ENCODE data around the gene CES4A. TPM values are rescaled to one million over a fixed set of nuclear protein-coding genes. Genes with fewer than 3 reads are reported as not detected.
"Not testable (repeated sequence)": the region's sequence is repeated elsewhere in the genome, so short reads cannot be mapped to it uniquely, and the experiment has no call there.

CES4A gene
- total RNA-seq, 1 experiment from 2014 or later = 5.1 TPM

DNA sequence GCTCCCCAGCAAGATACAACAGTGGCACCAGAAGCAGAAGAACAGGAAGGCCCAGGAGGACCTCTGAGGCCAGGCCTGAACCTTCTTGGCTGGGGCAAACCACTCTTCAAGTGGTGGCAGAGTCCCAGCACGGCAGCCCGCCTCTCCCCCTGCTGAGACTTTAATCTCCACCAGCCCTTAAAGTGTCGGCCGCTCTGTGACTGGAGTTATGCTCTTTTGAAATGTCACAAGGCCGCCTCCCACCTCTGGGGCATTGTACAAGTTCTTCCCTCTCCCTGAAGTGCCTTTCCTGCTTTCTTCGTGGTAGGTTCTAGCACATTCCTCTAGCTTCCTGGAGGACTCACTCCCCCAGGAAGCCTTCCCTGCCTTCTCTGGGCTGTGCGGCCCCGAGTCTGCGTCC lies 15.4 kb upstream of the CES4A start:
- Mint-ChIP-seq H3K4me3 (ENCODE audit: unreplicated experiment) (no peak overlapping the region), H3K9me3 (ENCODE audit: unreplicated experiment) (no peaks in the 10 kb centered on the region), H3K27me3 (ENCODE audit: insufficient read depth, unreplicated experiment) (no peaks in the 10 kb centered on the region), H3K4me1 (ENCODE audit: insufficient read depth, unreplicated experiment) (peaks cover 5% of the 10 kb centered on the region), H3K36me3 (ENCODE audit: insufficient read depth, unreplicated experiment) (no peaks in the 10 kb centered on the region), H3K27ac (ENCODE audit: low read depth, unreplicated experiment) (no peak overlapping the region)
- CTCF ChIA-PET = interaction anchor here (0.6 to 2.0 kb wide), 6 partner anchors 10 to 225 kb away, joined by 3 to 11 read pairs (median 4); partner anchors contain the start of gene CES3
- POLR2A ChIA-PET = interaction anchor here (0.6 kb wide), 1 partner anchor 82 kb away, joined by 3 read pairs; no protein-coding TSS in a partner anchor
- intact Hi-C loops (cut with micrococcal nuclease) = no loop called here
- TF ChIP-seq, protein P1, sequence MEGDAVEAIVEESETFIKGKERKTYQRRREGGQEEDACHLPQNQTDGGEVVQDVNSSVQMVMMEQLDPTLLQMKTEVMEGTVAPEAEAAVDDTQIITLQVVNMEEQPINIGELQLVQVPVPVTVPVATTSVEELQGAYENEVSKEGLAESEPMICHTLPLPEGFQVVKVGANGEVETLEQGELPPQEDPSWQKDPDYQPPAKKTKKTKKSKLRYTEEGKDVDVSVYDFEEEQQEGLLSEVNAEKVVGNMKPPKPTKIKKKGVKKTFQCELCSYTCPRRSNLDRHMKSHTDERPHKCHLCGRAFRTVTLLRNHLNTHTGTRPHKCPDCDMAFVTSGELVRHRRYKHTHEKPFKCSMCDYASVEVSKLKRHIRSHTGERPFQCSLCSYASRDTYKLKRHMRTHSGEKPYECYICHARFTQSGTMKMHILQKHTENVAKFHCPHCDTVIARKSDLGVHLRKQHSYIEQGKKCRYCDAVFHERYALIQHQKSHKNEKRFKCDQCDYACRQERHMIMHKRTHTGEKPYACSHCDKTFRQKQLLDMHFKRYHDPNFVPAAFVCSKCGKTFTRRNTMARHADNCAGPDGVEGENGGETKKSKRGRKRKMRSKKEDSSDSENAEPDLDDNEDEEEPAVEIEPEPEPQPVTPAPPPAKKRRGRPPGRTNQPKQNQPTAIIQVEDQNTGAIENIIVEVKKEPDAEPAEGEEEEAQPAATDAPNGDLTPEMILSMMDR (IDR thresholded peaks at IDR 0.05; ENCODE audit: unreplicated experiment) = no peak
- no peak for DNase-seq (ENCODE audit: unreplicated experiment)
- BruUV-seq (replicated peaks) = no TSS peak

- intact Hi-C loops (cut with micrococcal nuclease) = no loop called here
- TF ChIP-seq, protein P1 (IDR thresholded peaks at IDR 0.05; ENCODE audit: unreplicated experiment) = no peak
- H3K36me3 Mint-ChIP-seq (ENCODE audit: insufficient read depth, unreplicated experiment) = no peaks in the 10 kb centered on the region
- no peaks in the 10 kb centered on the region for H3K27me3 Mint-ChIP-seq (ENCODE audit: insufficient read depth, unreplicated experiment)
- no peaks in the 10 kb centered on the region for H3K9me3 Mint-ChIP-seq (ENCODE audit: unreplicated experiment)
- peaks cover 5% of the 10 kb centered on the region for H3K4me1 Mint-ChIP-seq (ENCODE audit: insufficient read depth, unreplicated experiment)
- CTCF ChIA-PET = interaction anchor here (0.6 to 2.0 kb wide), 5 partner anchors 11 to 182 kb away, joined by 3 to 11 read pairs (median 4); partner anchors contain the start of gene CES3
- POLR2A ChIA-PET = no interaction called here
- DNase-seq (ENCODE audit: unreplicated experiment) = no peak
- no TSS peak for BruUV-seq (replicated peaks)
- no peak overlapping the region for H3K4me3 Mint-ChIP-seq (ENCODE audit: unreplicated experiment)
- H3K27ac Mint-ChIP-seq (ENCODE audit: low read depth, unreplicated experiment) = no peak overlapping the region
Measured at GRCh38 chr16:66973716-66974115, 14.7 kb upstream of the CES4A start.

- H3K36me3 Mint-ChIP-seq (ENCODE audit: insufficient read depth, unreplicated experiment); H3K4me3 Mint-ChIP-seq (ENCODE audit: unreplicated experiment); BruUV-seq (replicated peaks); DNase-seq (ENCODE audit: unreplicated experiment); H3K27me3 Mint-ChIP-seq (ENCODE audit: insufficient read depth, unreplicated experiment); H3K4me1 Mint-ChIP-seq (ENCODE audit: insufficient read depth, unreplicated experiment); H3K9me3 Mint-ChIP-seq (ENCODE audit: unreplicated experiment); intact Hi-C loops (cut with micrococcal nuclease); H3K27ac Mint-ChIP-seq (ENCODE audit: low read depth, unreplicated experiment); POLR2A ChIA-PET: not testable (repeated sequence)
- CTCF ChIA-PET = interaction anchor here (0.6 to 5.1 kb wide), 7 partner anchors 12 to 127 kb away, joined by 3 to 45 read pairs (median 4); partner anchors contain the start of gene CES3
Measured at GRCh38 chr16:66974156-66974931, 14.0 kb upstream of the CES4A start.

- CTCF ChIA-PET = interaction anchor here (0.6 to 5.1 kb wide), 7 partner anchors 13 to 212 kb away, joined by 3 to 45 read pairs (median 4); no protein-coding TSS in a partner anchor
- H3K36me3 Mint-ChIP-seq (ENCODE audit: insufficient read depth, unreplicated experiment); H3K27me3 Mint-ChIP-seq (ENCODE audit: insufficient read depth, unreplicated experiment); H3K27ac Mint-ChIP-seq (ENCODE audit: low read depth, unreplicated experiment); BruUV-seq (replicated peaks); H3K9me3 Mint-ChIP-seq (ENCODE audit: unreplicated experiment); DNase-seq (ENCODE audit: unreplicated experiment); H3K4me1 Mint-ChIP-seq (ENCODE audit: insufficient read depth, unreplicated experiment); H3K4me3 Mint-ChIP-seq (ENCODE audit: unreplicated experiment); intact Hi-C loops (cut with micrococcal nuclease): not testable (repeated sequence)
- POLR2A ChIA-PET = interaction anchor here (1.1 kb wide), 1 partner anchor 21 kb away, joined by 3 read pairs; no protein-coding TSS in a partner anchor
Measured at GRCh38 chr16:66974932-66975246, 13.5 kb upstream of the CES4A start.

- DNase-seq (ENCODE audit: unreplicated experiment) = no peak
- ChIA-PET POLR2A (interaction anchor here (0.6 to 1.1 kb wide), 2 partner anchors 21 to 271 kb away, joined by 3 read pairs; no protein-coding TSS in a partner anchor), CTCF (interaction anchor here (0.6 to 5.1 kb wide), 12 partner anchors 13 to 1110 kb away, joined by 3 to 45 read pairs (median 4); no protein-coding TSS in a partner anchor)
- TF ChIP-seq, protein P1 (IDR thresholded peaks at IDR 0.05; ENCODE audit: unreplicated experiment) = no peak
- Mint-ChIP-seq H3K9me3 (ENCODE audit: unreplicated experiment) (no peaks in the 10 kb centered on the region), H3K4me1 (ENCODE audit: insufficient read depth, unreplicated experiment) (peaks cover 5% of the 10 kb centered on the region), H3K36me3 (ENCODE audit: insufficient read depth, unreplicated experiment) (no peaks in the 10 kb centered on the region), H3K27ac (ENCODE audit: low read depth, unreplicated experiment) (no peak overlapping the region), H3K4me3 (ENCODE audit: unreplicated experiment) (no peak overlapping the region), H3K27me3 (ENCODE audit: insufficient read depth, unreplicated experiment) (no peaks in the 10 kb centered on the region)
- intact Hi-C loops (cut with micrococcal nuclease) = no loop called here
- no TSS peak for BruUV-seq (replicated peaks)
Measured at GRCh38 chr16:66975302-66975893, 13.0 kb upstream of the CES4A start.
